NCI-H1417 (cell line): ENCODE data around the gene STARD6.
A peak's percentile ranks its signal among the peaks of the same experiment; 100 is the strongest.
"Not testable (repeated sequence)": the region's sequence is repeated elsewhere in the genome, so short reads cannot be mapped to it uniquely, and the experiment has no call there.

Source experiments
- DNase-seq, 3 experiments: peaks; one replicate each; lab custom pipeline; 2025; lab: John Stamatoyannopoulos, UW

STARD6 gene, protein sequence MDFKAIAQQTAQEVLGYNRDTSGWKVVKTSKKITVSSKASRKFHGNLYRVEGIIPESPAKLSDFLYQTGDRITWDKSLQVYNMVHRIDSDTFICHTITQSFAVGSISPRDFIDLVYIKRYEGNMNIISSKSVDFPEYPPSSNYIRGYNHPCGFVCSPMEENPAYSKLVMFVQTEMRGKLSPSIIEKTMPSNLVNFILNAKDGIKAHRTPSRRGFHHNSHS

DNA sequence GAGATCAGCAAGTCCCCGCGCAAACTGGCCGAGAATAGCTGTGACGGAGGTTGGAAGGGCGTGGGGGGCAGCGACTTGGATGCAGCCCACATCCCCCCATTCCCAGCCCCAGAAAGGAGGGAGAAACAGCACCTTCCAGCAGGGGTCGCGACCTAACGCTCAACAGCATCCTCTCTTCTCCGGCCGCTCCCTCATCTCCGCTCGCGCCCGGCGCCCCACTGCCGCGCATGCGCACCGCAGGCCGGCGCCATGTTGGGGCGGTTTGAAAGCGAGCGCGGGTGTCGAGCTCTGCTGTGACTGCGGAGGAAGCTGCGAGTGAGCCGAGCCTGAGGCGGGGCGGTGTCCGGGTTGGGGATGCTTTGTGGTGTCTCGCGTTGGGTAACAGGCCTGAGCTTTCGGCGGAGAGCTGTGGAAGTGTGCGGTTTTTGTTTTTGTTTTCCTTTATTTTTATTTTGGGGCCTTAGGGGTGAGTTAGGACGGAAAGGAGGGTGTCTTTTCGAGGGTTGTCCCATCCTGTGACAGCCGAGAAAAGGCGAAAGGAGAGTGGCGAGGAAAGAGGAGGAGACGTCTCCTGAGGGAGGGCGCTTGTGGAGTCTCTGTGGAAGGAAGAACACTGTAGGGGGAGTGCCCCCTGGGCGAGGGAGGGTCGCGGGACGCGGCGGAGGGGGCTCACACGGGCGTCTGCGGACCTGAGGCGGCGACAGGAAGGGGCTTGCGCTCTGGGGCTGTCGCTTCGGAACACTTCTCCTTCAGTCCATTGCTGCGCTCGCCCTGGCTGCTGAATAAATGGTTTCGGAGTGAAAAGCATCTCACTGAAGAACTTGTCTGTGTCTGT, at the start of gene STARD6, which contains the start of gene C18orf54:
TSS of gene STARD6 (minus strand) at position 199 of the 835 bp plus-strand sequence. CDS start 3,285 bp downstream, outside the sequence.
TSS of gene C18orf54 (plus strand) at position 247 of the 835 bp plus-strand sequence. CDS start 2,667 bp downstream, outside the sequence.
- DNase-seq = peak; percentile 81 to 99 (median 99)

DNA sequence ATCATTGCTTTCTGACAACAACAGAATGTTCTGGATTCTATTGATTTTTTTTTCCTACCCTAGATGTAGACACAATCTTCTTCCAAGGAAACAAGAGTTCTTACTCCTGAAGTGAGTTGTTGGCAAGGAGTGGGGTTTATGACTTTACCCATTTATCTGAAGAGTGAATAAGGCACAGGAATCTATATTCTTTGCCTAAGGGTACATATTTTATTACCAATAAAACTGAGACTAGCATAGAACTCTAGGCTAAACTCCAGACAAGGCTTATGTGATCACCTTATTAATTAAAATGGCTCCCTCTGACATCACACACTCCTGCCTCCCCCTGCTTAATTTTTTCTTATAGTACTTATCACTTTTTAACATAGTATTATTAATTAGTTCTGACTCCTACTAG, 47.6 kb upstream of the STARD6 start:
- DNase-seq = no peak

DNA sequence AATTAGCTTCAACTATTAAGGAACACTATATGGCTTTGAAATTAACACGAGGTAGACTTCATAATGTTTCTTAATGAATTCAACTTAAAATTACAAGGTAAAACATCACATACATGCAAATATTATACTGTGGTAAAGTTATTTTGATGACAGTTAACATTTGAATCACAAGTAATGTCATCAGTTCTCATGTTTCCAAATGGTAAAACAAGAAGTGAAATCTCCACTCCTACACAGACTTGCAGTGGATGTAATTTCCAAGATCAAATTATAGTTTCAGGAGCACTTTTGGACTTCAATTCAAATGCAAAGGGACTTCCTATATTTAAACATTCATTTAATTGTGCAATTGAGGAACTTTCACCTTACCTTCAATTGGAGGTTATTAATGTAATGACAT, 39.1 kb upstream of the STARD6 start:
- DNase-seq = no peak

DNA sequence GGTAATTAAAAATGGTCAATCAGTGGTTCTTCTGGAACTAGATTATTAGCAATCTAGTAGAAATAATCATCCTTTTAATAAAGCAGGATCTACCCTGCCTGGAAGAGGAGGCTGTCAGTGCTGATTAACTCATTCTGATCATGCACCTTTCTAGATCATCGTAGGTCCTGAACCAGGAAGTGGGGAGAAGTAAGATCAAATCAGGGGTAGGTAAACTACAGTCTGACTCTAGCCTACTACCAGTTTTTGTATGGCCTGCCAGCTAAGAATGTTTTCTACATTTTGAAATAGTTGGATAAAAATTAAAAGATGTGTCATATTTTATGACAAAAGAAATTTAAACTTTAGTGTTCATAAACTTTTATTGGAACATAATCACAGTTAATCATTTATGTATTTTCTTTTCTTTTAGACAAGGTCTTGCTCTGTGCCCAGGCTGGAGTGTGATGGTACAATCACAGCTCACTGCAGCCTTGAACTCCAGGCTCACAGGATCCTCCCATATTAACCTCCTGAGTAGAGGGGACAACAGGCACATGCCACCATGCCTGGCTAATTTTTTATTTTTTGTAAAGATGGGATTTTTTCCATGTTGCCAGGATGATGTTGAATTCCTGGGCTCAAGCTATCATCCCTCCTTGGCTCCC, 36.1 kb upstream of the STARD6 start:
- DNase-seq = no peak

DNA sequence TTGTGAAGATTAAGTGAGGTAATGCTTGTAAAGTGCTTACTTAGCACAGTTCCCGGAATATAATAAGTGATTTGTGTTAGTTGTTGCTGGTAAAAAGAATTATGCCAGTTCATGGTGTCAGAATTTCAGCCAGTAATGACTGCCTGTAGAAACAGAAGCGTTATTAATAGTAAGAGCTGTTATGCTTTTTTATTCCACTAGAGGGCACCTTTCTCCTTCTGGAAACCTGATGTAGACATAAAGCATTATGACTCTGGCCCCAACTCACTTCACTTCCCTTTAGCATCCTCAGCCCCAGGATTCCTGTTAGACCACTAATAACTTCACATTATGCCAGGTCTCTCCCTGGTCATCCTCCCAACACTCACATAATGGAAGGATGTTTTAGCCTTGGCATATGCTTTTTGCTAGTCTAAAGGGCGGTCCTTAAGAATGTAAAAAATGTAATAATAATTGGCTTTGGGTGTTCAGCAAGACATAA, 34.9 kb upstream of the STARD6 start:
- DNase-seq = peak; percentile 54 to 93 (median 65)

DNA sequence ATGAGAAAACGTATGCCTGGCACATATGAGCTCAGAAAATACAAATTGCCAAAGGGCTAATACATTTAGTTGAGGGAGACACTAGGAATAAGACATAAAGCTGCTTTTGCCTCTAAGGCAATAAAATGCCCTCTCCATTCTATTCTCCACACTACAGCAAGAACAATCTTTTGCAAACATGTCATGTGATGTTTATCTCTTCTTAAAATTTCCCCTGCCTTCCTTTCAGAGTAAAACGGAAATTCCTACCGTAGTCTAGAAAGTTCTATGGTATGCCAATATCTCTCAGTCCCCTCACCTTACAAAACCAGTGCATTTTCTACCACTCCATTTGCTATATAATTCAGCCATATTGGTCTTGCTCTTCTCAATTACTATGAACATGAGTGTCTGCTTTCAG, 33.2 kb upstream of the STARD6 start:
- DNase-seq = no peak

DNA sequence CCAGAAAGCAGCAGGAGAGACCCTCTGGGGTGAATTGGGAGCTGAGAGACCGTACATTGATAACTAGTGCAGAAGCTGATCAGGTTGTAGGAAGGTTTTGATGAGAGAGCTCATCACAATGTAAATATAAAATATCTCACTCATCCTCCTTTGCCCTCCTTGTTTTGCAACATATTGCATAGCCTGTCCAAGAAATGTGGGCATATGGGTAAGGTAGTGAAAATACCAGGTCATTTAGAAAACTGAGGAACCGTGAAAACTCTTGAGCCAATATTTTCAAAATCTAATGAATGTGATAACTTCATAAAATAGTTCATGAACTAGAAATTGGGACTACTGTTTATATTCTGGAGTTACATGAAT, 31.5 kb upstream of the STARD6 start:
- DNase-seq = no peak

DNA sequence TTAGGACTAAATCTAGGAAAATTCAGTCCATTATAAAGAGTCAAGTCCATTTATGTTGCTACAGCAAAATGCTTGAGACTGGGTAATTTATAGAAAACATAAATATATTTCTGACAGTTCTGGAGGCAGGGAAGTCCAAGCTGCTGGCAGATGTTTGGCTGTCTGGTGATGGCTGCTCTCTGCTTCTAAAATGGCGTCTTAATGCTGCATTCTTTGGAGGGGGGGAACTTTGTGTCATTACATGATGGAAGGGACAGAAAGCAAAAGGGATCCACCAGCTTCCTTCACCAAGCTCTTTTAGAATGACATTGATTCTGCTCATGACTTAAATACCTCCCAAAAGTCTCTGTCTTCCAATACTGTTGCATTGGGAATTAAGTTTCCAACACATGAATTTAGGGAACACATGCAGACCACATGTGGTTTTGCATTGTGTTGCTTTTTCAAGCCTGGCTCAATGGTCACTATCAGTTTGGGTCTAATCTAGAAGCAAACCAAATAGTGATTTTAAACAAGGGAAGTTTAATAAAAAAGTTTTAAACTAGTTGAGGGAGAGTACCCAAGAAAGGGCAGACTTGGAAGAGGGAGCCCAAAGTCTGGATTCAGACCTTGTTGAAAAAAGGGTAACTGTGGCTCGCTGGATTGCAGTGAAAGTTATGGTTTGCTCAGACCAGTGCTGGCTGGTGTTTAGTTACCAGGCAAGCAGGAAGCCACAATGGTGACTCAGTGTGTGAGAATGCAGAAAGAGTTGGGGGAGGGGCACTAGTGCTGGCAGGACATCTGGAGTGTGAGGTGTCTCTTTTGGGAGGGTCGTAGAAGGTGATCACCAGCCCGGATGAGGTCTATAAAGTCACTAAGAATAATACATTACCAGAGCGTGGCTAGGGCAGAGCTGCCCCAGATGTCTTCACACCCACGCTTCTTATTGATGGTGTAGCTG, 30.8 kb upstream of the STARD6 start:
- DNase-seq = no peak

DNA sequence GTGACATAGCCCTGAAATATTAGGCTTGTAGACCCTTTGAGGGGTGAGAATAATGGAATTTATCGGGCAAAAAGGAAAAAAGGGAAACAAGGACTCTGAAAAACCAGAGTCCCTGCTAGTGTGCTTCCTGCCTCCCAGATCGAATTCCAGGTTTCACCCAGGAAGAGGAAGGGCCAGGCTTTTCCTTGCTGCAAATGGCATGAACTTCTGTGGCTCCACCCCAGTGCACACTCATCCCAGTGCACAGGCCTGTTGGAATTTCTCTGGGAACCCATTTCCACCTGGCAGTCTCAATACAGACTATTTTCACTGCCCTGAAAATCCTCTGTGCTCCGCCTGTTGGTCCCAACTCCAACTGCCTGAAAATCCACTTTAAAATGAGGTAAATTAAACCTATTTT, 30.0 kb upstream of the STARD6 start:
- DNase-seq = no peak

DNA sequence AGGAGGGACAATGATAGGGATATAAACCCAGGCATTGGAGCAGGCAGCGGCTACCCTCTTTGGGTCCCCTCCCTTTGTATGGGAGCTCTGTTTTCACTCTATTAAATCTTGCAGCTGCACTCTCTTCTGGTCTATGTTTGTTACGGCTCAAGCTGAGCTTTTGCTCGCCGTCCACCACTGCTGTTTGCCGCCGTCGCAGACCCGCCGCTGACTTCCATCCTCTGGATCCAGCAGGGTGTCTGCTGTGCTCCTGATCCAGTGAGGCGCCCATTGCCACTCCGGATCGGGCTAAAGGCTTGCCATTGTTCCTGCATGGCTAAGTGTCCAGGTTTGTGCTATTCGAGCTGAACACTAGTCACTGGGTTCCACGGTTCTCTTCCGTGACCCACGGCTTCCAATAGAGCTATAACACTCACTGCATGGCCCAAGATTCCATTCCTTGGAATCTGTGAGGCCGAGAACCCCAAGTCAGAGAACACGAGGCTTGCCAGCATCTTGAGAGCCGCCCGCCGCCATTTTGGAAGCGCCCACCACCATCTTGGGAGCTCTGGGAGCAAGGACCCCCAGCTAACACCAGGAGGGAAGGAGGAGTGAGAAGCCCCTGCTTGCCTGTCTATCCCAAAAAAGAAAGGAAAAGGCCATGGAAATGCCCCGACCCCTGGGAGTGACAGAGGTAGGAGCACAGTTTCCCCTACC, 29.3 kb upstream of the STARD6 start:
- not testable (repeated sequence) for DNase-seq

DNA sequence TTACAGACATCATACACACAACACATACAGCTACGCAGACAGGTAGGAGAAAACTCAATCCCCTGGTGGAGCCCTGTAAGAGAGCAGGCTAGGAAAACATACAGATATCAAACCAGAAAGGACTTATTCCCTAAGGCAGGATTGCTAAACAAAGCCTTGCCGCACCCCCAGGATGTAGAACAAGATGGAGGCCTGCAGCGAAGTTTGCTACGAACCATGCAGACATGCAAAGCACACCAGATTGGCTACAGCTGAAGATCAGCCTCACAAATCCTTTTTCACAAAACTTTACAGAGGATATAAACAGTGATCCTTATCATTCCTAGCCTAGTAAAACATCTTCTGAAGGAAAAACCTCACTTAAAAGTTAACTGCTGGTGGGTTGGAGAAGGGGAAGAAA, 28.4 kb upstream of the STARD6 start:
- DNase-seq = no peak

DNA sequence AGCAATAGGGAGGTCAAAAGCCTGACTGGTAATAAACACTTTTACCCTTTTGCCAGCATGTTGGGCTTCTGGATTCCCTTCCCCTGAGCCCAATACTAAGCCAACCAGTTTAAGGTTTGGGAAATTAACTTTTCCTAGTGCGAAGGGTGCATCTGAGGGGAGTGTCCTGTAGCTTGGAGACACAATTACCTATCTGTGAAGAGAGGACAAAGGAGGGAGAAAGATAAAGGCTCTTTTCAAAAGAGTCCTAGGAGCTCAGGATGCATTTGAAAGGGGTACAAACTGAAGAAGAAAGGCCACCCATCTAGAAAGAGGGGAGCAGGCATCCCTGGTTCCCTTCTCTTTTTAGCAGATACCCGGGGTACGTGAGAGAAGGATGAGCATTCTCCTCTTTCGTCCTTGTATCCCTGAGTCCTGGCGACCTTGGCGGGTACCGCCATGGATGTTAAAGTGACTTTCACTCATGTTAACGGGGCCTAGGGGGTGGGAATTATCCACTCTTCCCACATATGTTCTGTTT, 25.1 kb upstream of the STARD6 start:
- no peak for DNase-seq

DNA sequence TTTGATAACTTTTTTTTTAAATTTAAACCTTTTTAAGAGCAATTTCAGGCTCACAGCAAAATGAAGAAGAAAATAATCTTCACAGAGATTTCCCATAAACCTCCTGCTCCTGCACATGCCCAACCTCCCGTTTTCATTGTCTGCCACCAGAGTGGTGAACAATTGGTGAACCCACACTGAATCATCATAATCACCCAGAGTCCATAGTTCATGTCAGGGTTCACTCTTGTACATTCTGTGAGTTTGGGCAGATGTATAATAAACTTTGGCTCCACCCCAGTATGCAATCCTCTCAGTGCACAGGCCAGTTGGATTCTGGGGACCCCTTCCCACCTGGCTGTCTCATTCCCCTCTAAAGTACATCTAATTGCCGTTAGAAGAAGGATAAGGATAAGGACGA, 24.4 kb upstream of the STARD6 start:
- no peak for DNase-seq

DNA sequence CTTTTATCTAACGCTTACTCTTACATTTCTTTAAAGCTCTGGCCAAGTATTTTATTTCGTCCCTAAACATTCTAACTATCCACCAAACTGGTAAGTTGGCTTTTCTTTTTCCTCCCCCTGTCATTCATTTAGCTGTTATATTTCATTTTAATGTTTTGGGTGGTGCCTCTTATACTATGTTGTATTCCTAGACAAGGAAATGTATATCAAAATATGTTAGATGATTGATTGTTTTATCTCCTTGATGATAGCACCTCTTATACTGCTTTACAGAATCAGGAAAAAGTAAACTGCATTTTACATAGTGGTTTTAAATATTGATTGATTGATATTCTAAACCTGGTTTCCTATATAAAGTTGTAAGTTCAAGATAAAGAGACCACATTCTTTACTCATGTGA, 24.0 kb upstream of the STARD6 start:
- DNase-seq = no peak

DNA sequence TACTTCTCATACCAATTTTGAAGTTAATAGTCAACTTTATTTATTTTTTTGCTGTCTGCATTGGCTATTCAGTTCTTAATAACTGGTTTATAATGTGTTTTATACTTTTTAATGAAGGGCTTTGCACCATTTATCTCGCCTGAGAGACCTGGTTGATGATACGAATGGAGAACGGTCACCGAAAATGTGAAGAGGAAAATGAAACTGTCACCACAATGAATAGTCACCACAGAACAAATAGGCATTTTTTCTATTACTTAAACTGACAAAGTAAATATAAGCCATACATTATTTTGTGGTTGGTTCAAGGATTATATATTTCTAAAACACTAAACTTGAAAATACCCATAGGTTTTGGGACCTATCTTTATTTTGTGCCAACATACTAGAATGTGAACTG, 20.4 kb upstream of the STARD6 start:
- DNase-seq = no peak

DNA sequence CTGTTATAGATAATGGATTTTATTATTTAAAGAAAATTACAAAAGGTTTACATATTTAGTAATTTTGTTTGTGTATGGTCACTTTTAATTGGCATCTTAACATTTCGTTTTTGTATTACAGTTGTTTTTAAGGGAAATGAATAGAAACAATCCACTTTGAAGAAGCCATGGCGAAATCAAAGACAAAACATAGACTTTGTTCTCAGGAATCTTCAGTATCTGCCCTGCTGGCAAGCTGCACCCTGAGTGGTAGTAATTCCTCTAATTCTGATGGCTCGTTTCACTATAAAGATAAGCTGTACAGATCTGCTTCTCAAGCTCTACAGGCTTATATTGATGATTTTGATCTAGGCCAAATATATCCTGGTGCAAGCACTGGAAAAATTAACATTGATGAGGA, 2.7 kb upstream of the STARD6 start:
- no peak for DNase-seq

DNA sequence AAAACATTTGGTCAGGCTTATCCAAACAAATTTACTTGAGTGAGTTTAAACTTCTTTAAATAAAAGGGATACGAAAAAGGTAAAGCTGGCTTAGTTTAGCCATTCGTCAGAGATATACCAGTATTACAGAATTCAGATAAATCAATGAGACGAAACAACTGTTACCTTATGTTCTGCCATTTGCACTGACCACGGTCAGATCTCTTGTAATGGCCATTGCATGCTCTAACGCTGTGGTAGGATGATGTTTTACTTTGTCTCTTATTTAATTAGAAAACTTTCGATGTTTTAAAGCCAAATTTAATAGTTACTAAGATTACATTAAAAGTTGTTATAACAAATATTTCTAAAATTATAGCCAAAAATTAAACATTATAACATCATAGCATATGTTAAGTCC, 1.6 kb upstream of the STARD6 start:
- peak in 1 of 3 experiments; percentile 43 for DNase-seq

DNA sequence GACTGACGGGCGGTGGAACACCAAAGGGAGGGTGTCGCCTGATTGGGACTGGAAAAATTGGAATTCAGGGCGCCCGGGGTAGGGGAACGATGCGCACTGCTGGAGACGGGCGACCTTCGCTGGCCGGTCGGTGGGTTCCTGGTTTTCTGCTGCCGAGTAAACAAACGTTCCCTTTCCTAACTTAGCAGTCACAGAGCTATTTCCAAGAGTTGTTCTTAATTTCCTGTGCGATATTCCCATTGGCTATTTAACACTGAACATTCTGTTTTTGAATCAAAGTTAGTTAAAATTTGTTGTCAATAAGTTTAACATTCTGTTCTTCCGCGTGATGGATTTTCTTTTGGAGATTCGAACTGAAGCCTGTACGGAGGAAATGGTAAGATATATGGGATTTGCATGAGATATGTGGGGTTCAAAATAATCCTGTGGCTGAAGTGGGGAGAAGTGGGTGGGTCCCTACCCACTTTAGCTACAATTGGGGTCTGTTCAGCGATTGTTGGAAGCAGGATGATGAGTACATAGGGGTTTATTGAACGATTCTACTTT, 910 bp upstream of the STARD6 start:
- DNase-seq = peak in 1 of 3 experiments; percentile 34

DNA sequence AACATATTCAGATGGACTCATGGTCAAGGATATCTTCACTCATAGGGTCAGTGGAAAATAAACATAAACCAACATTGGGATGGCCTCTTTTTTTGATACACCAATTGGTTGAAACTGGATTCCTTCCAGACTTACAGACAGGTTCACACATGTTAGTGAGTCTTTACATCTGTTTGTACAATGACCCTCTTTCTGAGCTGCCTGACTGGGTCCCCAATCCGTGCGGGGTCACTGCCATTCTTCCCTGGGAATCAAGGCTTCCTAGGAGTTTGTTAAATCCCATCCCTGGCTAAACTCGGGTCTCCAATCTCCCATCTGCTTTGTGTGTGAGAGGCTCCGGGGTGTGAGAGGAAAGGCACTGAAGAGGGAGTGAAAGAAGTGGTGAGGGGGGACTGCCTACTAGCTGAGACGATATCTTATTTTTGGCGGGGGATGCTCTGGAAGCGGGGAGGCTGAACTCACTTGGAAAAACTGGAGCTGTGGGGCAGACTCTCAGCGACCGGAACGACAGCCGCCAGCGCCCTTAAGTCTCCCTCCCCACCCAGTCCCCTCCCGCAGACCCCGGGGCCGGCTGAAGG, 487 bp downstream of the STARD6 start:
- peak in 1 of 3 experiments; percentile 31 for DNase-seq

DNA sequence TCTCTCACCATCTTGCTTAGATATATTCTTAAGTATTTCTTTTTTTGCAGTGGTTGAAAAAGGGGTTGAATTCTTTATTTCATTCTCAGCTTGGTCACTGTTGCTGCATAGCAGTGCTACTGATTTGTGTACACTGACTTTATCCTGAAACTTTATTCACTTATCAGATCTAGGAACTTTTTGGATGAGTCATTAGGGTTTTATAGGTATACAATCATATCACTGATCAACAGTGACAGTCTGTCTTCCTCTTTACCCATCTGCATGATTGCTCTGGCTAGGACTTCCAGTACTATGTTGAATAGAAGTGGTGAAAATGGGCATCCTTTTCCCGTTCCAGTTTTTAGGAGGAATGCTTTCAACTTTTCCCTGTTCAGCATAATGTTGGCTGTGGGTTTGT, 6.5 kb downstream of the STARD6 start:
- no peak for DNase-seq
